Right lobe of liver (tissue), 6 donors: ENCODE results near the gene CHMP4A. TPM values are rescaled to one million over a fixed set of nuclear protein-coding genes. Genes with fewer than 3 reads are reported as not detected.

ENCODE experiments used
- ATAC-seq, 4 donors: fragments of 200-7000 bp; cut with Tn5 transposase; one replicate each; pipeline ENCODE4 v1.9.1; 2020; ENCODE audit warnings: mild to moderate bottlenecking in 4 of 4, moderate library complexity in 4 of 4
- DNase-seq, 3 donors: peaks; one replicate each; pipeline ENCODE4 v3.0.0-alpha.2; 2020
- H3K27ac ChIP-seq, 3 donors: fragments of 200-600 bp; one replicate each; pipeline ENCODE4 v1.8.0; 2022
- H3K27me3 ChIP-seq, 2 donors: fragments of 200-600 bp; one replicate each; pipeline ENCODE4 v1.8.0; 2022
- H3K36me3 ChIP-seq, 4 donors: fragments of 200-600 bp; sonication (generic) in 1 of 4; one replicate each; pipeline versions ENCODE4 v1.5.1 to v1.8.0; 2017 to 2022; ENCODE audit warnings: control low read depth in 1 of 4
- H3K4me1 ChIP-seq, 4 donors: fragments of 200-600 bp; sonication (generic) in 1 of 4; one replicate each; pipeline versions ENCODE4 v1.5.1 to v1.8.0; 2017 to 2022; ENCODE audit warnings: control low read depth in 1 of 4
- H3K4me3 ChIP-seq, 3 donors: fragments of 200-600 bp; one replicate each; pipeline ENCODE4 v1.8.0; 2022
- H3K9me3 ChIP-seq, 4 donors: fragments of 200-600 bp; sonication (generic) in 1 of 4; one replicate each; pipeline versions ENCODE4 v1.5.1 to v1.8.0; 2017 to 2022; ENCODE audit warnings: control low read depth in 1 of 4
- CTCF ChIP-seq, 4 donors: fragments of 200-600 bp in 3 of 4; fragments of 450-650 bp in 1 of 4; IDR thresholded peaks; one replicate each; pipeline versions ENCODE4 v1.5.1 to v1.8.0; 2016 to 2022; ENCODE audit warnings: antibody characterized with exemption in 4 of 4, mild to moderate bottlenecking in 2 of 4
- POLR2A ChIP-seq: fragments of 450-650 bp; IDR thresholded peaks from one replicate; pipeline ENCODE4 v1.6.1; 2017; ENCODE audit warnings: antibody characterized with exemption, mild to moderate bottlenecking
- WGBS: methylation state at CpG from one replicate; pipeline ENCODE4 v1.1.6; 2018; ENCODE audit warnings: low coverage, low lambda C conversion rate; ENCODE audit not compliant: insufficient coverage; ENCODE audit errors: missing lambda C conversion rate; 5-methylcytosine and 5-hydroxymethylcytosine counted together
- intact Hi-C, 2 donors: fragments of 100-400 bp; cut with DNase I; formaldehyde crosslinking; loops; one replicate each; pipeline versions ENCODE4 v1.11.2 to v1.14.1; 2022
- total RNA-seq, 6 experiments: library from RNA; depleted of rRNA in 2 of 6; stranded (reverse); fragments of >200 nt in 2 of 6; fragmentation: NEBNext Ultra II Directional in 3 of 6; extraction: Animal tissue kit (Norgen Biotek cat#: 25700) in 3 of 6; gene quantifications; one replicate each; pipeline versions ENCODE4 v1.1.0 to v1.2.4, GENCODE V29; 2016 to 2023
- donor health status: DM: no; HTN: yes; CAD: no.
- donor health status: DM: no; HTN: no; CAD: no.
- donor health status: DM: no; HTN: no; CAD: no.
- donor health status: DM: no; HTN: yes; CAD: no.
- donor health status: DM: no; HTN: yes; CAD: no.

Gene CHMP4A
- total RNA-seq, 6 experiments from 2014 or later: 11.9 to 28.9 (median 17.1) TPM

GRCh38 chr14:24238123-24238522 lies 24.8 kb upstream of the CHMP4A start:
- ATAC-seq: no peak
- no peaks in the 10 kb centered on the region for H3K9me3 ChIP-seq
- 94% methylated on average over 4 of the region's 5 CpGs for WGBS
- peaks cover 0 to 30% (median 5%) of the 10 kb centered on the region in 4 donors for H3K4me1 ChIP-seq
- no peak overlapping the region for H3K27ac ChIP-seq
- peaks cover 4 to 56% (median 23%) of the 10 kb centered on the region in 4 donors for H3K36me3 ChIP-seq
- TF ChIP-seq POLR2A (no peak), CTCF (IDR thresholded peaks at IDR 0.05) (no peak)
- intact Hi-C loops: no loop called here
- H3K4me3 ChIP-seq: no peak overlapping the region
- no peaks in the 10 kb centered on the region for H3K27me3 ChIP-seq
- DNase-seq: peak in 1 of 3 donors; percentile 29

- TF ChIP-seq POLR2A (no peak), CTCF (IDR thresholded peaks at IDR 0.05) (no peak)
- H3K27ac ChIP-seq: no peak overlapping the region
- WGBS: 100% methylated on average over 2 of the region's 2 CpGs
- no peak for ATAC-seq
- peaks cover 0 to 29% (median 5%) of the 10 kb centered on the region in 4 donors for H3K4me1 ChIP-seq
- H3K27me3 ChIP-seq: no peaks in the 10 kb centered on the region
- no peaks in the 10 kb centered on the region for H3K9me3 ChIP-seq
- intact Hi-C loops: no loop called here
- H3K4me3 ChIP-seq: no peak overlapping the region
- H3K36me3 ChIP-seq: peaks cover 4 to 56% (median 23%) of the 10 kb centered on the region in 4 donors
- peak in 1 of 3 donors; percentile 11 for DNase-seq
These were observed 24.2 kb upstream of the CHMP4A start for GRCh38 chr14:24237463-24237955.

GRCh38 chr14:24236689-24237462 lies 23.6 kb upstream of the CHMP4A start:
- H3K9me3 ChIP-seq: no peaks in the 10 kb centered on the region
- no peak for ATAC-seq
- intact Hi-C loops: no loop called here
- H3K4me3 ChIP-seq: no peak overlapping the region
- peak in 1 of 3 donors; percentile 20 for DNase-seq
- no peak overlapping the region for H3K27ac ChIP-seq
- no peaks in the 10 kb centered on the region for H3K27me3 ChIP-seq
- TF ChIP-seq POLR2A (no peak), CTCF (IDR thresholded peaks at IDR 0.05) (no peak)
- WGBS: 75% methylated on average over 2 of the region's 6 CpGs
- peaks cover 0 to 29% (median 5%) of the 10 kb centered on the region in 4 donors for H3K4me1 ChIP-seq
- H3K36me3 ChIP-seq: peaks cover 4 to 56% (median 23%) of the 10 kb centered on the region in 4 donors

GRCh38 chr14:24235804-24236688 lies 22.8 kb upstream of the CHMP4A start:
- no peak for ATAC-seq
- Histone ChIP-seq H3K4me3 (no peak overlapping the region), H3K9me3 (no peaks in the 10 kb centered on the region), H3K4me1 (peaks cover 0 to 26% (median 6%) of the 10 kb centered on the region in 4 donors), H3K27ac (no peak overlapping the region), H3K27me3 (no peaks in the 10 kb centered on the region), H3K36me3 (peaks cover 4 to 55% (median 23%) of the 10 kb centered on the region in 4 donors)
- 96% methylated on average over 5 of the region's 5 CpGs for WGBS
- intact Hi-C loops: no loop called here
- TF ChIP-seq CTCF (IDR thresholded peaks at IDR 0.05) (no peak), POLR2A (no peak)
- DNase-seq: peak in 1 of 3 donors; percentile 23
